ENCODE measurements around the gene CSF3R. TPM values are rescaled to one million over a fixed set of nuclear protein-coding genes. Genes with fewer than 3 reads are reported as not detected.

The CSF3R gene
- total RNA-seq, 3 donors from 2014 or later (not counting 1 experiment from before 2014, with no cell fraction given) = 5.7 to 74.9 (median 11.7) TPM

DNA sequence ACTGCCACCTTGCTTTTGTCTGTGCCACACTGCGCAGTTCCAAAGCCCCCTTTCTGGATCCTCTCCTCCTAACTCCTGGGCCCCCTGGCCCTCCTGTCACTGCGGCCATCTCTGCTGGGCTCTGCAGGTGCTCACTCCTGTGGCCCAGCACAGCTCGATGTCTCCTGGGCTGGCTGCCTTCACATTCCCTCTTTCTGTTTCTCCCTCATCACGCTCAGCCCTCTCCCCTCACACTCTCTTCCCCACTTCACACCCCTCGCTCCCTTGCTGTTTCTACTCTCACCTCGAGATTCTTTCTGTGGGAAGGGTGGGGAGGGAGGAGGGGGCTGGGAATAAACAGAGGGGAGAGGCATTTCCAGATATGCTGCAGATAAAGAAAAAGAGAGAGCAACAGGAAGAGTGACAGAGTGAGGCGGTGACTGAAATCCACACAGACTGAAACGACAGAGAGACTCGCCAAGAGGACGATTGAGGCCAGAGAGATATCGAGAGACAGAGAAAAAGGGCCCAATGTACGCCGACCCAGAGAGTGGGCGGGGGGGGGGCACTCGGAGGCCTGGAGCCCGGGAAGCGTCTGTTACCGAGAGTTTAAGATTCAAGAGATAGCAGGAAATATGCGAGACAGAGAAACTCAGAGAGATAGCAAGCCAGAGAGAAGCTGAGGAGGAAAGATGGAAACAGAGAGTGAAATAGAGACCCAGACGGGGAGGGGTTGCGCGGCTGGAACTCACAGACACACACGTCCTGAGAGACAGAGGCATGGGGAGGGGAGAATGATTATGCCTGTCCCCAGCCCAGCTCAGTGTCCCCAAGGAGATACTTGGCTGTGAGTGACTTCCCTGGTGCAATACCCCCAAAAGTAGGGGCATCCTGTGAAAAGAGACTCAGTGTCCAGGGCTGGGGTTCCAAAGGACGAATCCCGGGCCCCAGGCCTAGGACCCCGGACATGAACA, 666 bp downstream of the CSF3R start:
- H3K27ac ChIP-seq (ENCODE audit: low read length) = no peak overlapping the region
- ATAC-seq (no peak), DNase-seq (no peak)
- TF ChIP-seq, protein P1, sequence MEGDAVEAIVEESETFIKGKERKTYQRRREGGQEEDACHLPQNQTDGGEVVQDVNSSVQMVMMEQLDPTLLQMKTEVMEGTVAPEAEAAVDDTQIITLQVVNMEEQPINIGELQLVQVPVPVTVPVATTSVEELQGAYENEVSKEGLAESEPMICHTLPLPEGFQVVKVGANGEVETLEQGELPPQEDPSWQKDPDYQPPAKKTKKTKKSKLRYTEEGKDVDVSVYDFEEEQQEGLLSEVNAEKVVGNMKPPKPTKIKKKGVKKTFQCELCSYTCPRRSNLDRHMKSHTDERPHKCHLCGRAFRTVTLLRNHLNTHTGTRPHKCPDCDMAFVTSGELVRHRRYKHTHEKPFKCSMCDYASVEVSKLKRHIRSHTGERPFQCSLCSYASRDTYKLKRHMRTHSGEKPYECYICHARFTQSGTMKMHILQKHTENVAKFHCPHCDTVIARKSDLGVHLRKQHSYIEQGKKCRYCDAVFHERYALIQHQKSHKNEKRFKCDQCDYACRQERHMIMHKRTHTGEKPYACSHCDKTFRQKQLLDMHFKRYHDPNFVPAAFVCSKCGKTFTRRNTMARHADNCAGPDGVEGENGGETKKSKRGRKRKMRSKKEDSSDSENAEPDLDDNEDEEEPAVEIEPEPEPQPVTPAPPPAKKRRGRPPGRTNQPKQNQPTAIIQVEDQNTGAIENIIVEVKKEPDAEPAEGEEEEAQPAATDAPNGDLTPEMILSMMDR (IDR thresholded peaks at IDR 0.05) = no peak
- no peaks in the 10 kb centered on the region for H3K9me3 ChIP-seq (ENCODE audit: control insufficient read depth, insufficient read depth, low read length)
- no peak overlapping the region for H3K4me3 ChIP-seq (ENCODE audit: low read length)
- peak overlapping the region in 1 of 2 donors; percentile 63 for H3K27ac Mint-ChIP-seq
- 22% methylated on average over 24 of the region's 26 CpGs for WGBS (ENCODE audit: insufficient coverage)
- H3K9me3 Mint-ChIP-seq = no peaks in the 10 kb centered on the region
- no peaks in the 10 kb centered on the region for H3K27me3 ChIP-seq (ENCODE audit: control insufficient read depth, insufficient read depth, low read length)
- H3K27me3 Mint-ChIP-seq (ENCODE audit: low read depth in 2 of 2) = peaks cover 18 to 28% of the 10 kb centered on the region in 2 donors
- H3K36me3 Mint-ChIP-seq = no peaks in the 10 kb centered on the region
- peaks cover 29% of the 10 kb centered on the region for H3K4me1 ChIP-seq (ENCODE audit: control insufficient read depth, insufficient read depth, low read length)
- H3K4me3 Mint-ChIP-seq = no peak overlapping the region
- peaks cover 7 to 10% of the 10 kb centered on the region in 2 donors for H3K4me1 Mint-ChIP-seq
- no peaks in the 10 kb centered on the region for H3K36me3 ChIP-seq (ENCODE audit: control insufficient read depth, insufficient read depth, low read length)
- intact Hi-C loops (cut with micrococcal nuclease) = no loop called here

DNA sequence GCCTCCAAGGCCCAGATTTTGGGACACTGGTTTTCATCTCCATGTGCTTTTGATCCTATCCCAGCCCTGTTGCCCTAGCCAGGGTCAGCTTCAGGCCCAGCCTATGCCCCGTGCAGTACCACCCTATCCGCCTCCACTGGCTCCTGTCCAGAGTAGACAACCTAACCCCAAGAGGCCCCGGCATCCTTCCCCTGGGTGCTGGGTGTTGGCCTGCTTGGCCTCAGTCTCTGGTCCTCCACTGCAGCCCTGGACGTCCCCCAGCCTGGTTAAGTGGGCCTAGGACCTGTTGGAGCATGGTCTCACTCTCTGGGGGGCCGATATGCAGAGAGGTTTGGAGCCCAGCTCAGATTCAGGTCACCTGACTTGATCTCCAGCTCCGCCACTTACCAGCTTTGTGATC, 1.6 kb downstream of the CSF3R start:
- 86% methylated on average over 6 of the region's 6 CpGs for WGBS (ENCODE audit: insufficient coverage)
- ATAC-seq = no peak
- intact Hi-C loops (cut with micrococcal nuclease) = no loop called here
- H3K4me3 ChIP-seq (ENCODE audit: low read length) = no peak overlapping the region
- no peak for DNase-seq
- Mint-ChIP-seq H3K9me3 (no peaks in the 10 kb centered on the region), H3K27ac (no peak overlapping the region), H3K36me3 (no peaks in the 10 kb centered on the region), H3K4me3 (no peak overlapping the region), H3K4me1 (peaks cover 7 to 10% of the 10 kb centered on the region in 2 donors), H3K27me3 (ENCODE audit: low read depth in 2 of 2) (peaks cover 14 to 25% of the 10 kb centered on the region in 2 donors)
- no peaks in the 10 kb centered on the region for H3K9me3 ChIP-seq (ENCODE audit: control insufficient read depth, insufficient read depth, low read length)
- no peaks in the 10 kb centered on the region for H3K36me3 ChIP-seq (ENCODE audit: control insufficient read depth, insufficient read depth, low read length)
- TF ChIP-seq, protein P1 (IDR thresholded peaks at IDR 0.05) = no peak
- no peak overlapping the region for H3K27ac ChIP-seq (ENCODE audit: low read length)
- no peaks in the 10 kb centered on the region for H3K27me3 ChIP-seq (ENCODE audit: control insufficient read depth, insufficient read depth, low read length)
- peaks cover 22% of the 10 kb centered on the region for H3K4me1 ChIP-seq (ENCODE audit: control insufficient read depth, insufficient read depth, low read length)

DNA sequence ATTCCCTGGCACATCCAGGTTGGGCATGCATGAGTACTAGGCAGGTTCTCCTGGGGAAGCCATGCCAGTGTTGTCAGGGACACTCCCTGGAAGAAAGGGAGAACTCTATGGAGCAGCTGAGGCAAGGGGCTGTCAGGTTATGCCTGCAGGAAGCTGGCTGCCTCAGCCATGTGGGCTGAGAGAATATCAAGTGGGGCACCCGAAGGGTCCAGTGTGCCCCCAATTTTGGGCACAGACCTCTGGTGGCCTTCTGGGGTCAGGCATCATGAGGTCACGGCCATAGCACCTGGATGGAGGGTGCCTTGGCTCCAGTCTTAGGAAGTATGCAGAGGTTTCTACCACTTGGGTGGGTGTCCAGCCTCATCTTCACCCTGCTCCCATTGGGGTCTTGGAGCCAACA, 2.6 kb downstream of the CSF3R start:
- Mint-ChIP-seq H3K27me3 (ENCODE audit: low read depth in 2 of 2) (peaks cover 8 to 19% of the 10 kb centered on the region in 2 donors), H3K4me1 (peaks cover 7 to 10% of the 10 kb centered on the region in 2 donors), H3K27ac (no peak overlapping the region), H3K36me3 (no peaks in the 10 kb centered on the region), H3K9me3 (no peaks in the 10 kb centered on the region), H3K4me3 (no peak overlapping the region)
- H3K4me3 ChIP-seq (ENCODE audit: low read length) = no peak overlapping the region
- no peaks in the 10 kb centered on the region for H3K9me3 ChIP-seq (ENCODE audit: control insufficient read depth, insufficient read depth, low read length)
- no peaks in the 10 kb centered on the region for H3K27me3 ChIP-seq (ENCODE audit: control insufficient read depth, insufficient read depth, low read length)
- TF ChIP-seq, protein P1 (IDR thresholded peaks at IDR 0.05) = no peak
- DNase-seq = no peak
- intact Hi-C loops (cut with micrococcal nuclease) = no loop called here
- H3K4me1 ChIP-seq (ENCODE audit: control insufficient read depth, insufficient read depth, low read length) = peaks cover 15% of the 10 kb centered on the region
- H3K27ac ChIP-seq (ENCODE audit: low read length) = no peak overlapping the region
- no peak for ATAC-seq
- 82% methylated on average over 2 of the region's 2 CpGs for WGBS (ENCODE audit: insufficient coverage)
- no peaks in the 10 kb centered on the region for H3K36me3 ChIP-seq (ENCODE audit: control insufficient read depth, insufficient read depth, low read length)
